Colonic mucosa (tissue), 4 donors: Measurements from ENCODE around the gene LMLN. TPM values are rescaled to one million over a fixed set of nuclear protein-coding genes. Genes with fewer than 3 reads are reported as not detected.
"Not testable (repeated sequence)": the region's sequence is repeated elsewhere in the genome, so short reads cannot be mapped to it uniquely, and the experiment has no call there.

Experiments
- DNase-seq: peaks from one replicate; pipeline ENCODE4 v3.0.0-alpha.2; 2020
- H3K27ac ChIP-seq: fragments of 200-600 bp; one replicate; pipeline ENCODE4 v1.8.0; 2021
- H3K27me3 ChIP-seq: fragments of 200-600 bp; one replicate; pipeline ENCODE4 v1.8.0; 2021
- H3K36me3 ChIP-seq: fragments of 200-600 bp; one replicate; pipeline ENCODE4 v1.8.0; 2021
- H3K4me1 ChIP-seq: fragments of 200-600 bp; one replicate; pipeline ENCODE4 v1.8.0; 2021; ENCODE audit warnings: mild to moderate bottlenecking
- H3K4me3 ChIP-seq: fragments of 200-600 bp; one replicate; pipeline ENCODE4 v1.8.0; 2021
- H3K9ac ChIP-seq, 2 donors: one replicate each; pipeline ENCODE4 v1.7.0; 2013; ENCODE audit warnings: control low read depth in 2 of 2, low read depth in 2 of 2, low read length in 2 of 2
- H3K9me3 ChIP-seq: fragments of 200-600 bp; one replicate; pipeline ENCODE4 v1.8.0; 2021
- CTCF ChIP-seq: fragments of 200-600 bp; IDR thresholded peaks from one replicate; pipeline ENCODE4 v1.8.0; 2022; ENCODE audit warnings: antibody characterized with exemption, mild to moderate bottlenecking
- intact Hi-C: fragments of 100-400 bp; cut with DNase I; formaldehyde crosslinking; loops from one replicate; pipeline ENCODE4 v1.14.1; 2022
- total RNA-seq, 2 donors: library from RNA; stranded (reverse); fragmentation: NEBNext Ultra II Directional in 1 of 2; extraction: Animal tissue kit (Norgen Biotek cat#: 25700) in 1 of 2; gene quantifications; one replicate each; pipeline ENCODE4 v1.2.1, GENCODE V29; 2021
- donor health status: healthy.
- donor health status: DM: no; HTN: no; CAD: no.
- donor health status: DM: no; HTN: no; CAD: no.

Gene LMLN
- total RNA-seq, 2 donors from 2014 or later = 5.0 to 5.9 TPM

GRCh38 chr3:198080521-198081384 lies 120.7 kb downstream of the LMLN start:
- Histone ChIP-seq H3K9ac (no peak overlapping the region), H3K27me3 (peaks cover 41% of the 10 kb centered on the region), H3K27ac (no peak overlapping the region), H3K36me3 (no peaks in the 10 kb centered on the region), H3K4me3 (peak overlapping the region; percentile 39), H3K4me1 (peaks cover 13% of the 10 kb centered on the region), H3K9me3 (no peaks in the 10 kb centered on the region)
- TF ChIP-seq CTCF = peak; percentile 66
- DNase-seq = peak; percentile 56
- intact Hi-C loops = no loop called here

- DNase-seq = no peak
Measured at GRCh38 chr3:198081421-198081844, 121.4 kb downstream of the LMLN start.

GRCh38 chr3:198082226-198082625 lies 122.2 kb downstream of the LMLN start:
- H3K4me1 ChIP-seq = peaks cover 13% of the 10 kb centered on the region
- intact Hi-C loops = not testable (repeated sequence)

More at GRCh38 chr3:198081421-198081844, 121.4 kb downstream of the LMLN start:
- Histone ChIP-seq H3K27ac (no peak overlapping the region), H3K4me3 (no peak overlapping the region), H3K27me3 (peaks cover 41% of the 10 kb centered on the region), H3K9ac (no peak overlapping the region), H3K36me3 (no peaks in the 10 kb centered on the region), H3K4me1 (peaks cover 13% of the 10 kb centered on the region), H3K9me3 (no peaks in the 10 kb centered on the region)
- no peak for TF ChIP-seq CTCF
- intact Hi-C loops = no loop called here

GRCh38 chr3:198088421-198088955 lies 128.5 kb downstream of the LMLN start:
- intact Hi-C loops = no loop called here
- no peak for TF ChIP-seq CTCF

More at GRCh38 chr3:198082226-198082625, 122.2 kb downstream of the LMLN start:
- H3K27ac ChIP-seq, H3K4me3 ChIP-seq, DNase-seq, H3K9ac ChIP-seq, H3K36me3 ChIP-seq, H3K9me3 ChIP-seq: not testable (repeated sequence)
- peaks cover 41% of the 10 kb centered on the region for H3K27me3 ChIP-seq

DNA sequence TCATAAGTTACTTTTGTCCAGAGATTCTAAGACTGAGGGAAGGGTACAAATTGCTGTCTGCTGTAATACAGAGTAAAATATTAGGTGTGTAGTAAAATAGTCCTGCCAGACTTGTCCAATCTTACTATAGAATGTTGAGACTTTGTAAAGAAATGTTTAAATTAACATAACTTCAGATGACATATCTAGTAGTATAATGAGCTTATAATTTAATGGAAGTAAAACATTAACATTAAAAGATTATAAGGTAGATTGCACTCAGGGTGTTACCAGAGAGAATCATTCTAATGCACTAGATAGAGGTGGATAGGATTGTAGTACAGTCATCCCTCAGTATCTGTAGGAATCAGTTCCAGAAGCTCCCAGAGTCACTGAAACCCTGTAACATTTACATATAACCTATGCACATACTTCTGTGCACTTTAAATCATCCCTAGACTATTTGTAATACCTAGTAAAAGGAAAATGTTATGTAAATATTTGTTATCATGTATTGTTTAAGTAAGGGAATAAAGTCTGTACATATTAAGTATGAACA lies 130.8 kb downstream of the LMLN start:
- no peak overlapping the region for H3K27ac ChIP-seq
- TF ChIP-seq CTCF = no peak
- H3K9ac ChIP-seq = no peak overlapping the region
- H3K4me1 ChIP-seq = no peaks in the 10 kb centered on the region
- H3K4me3 ChIP-seq = no peak overlapping the region
- H3K9me3 ChIP-seq = no peaks in the 10 kb centered on the region
- no peaks in the 10 kb centered on the region for H3K36me3 ChIP-seq
- DNase-seq = no peak
- intact Hi-C loops = no loop called here
- H3K27me3 ChIP-seq = no peaks in the 10 kb centered on the region

More at GRCh38 chr3:198088421-198088955, 128.5 kb downstream of the LMLN start:
- Histone ChIP-seq H3K27me3 (peaks cover 5% of the 10 kb centered on the region), H3K4me1 (no peaks in the 10 kb centered on the region), H3K9me3 (no peaks in the 10 kb centered on the region), H3K4me3 (no peak overlapping the region), H3K27ac (no peak overlapping the region), H3K9ac (no peak overlapping the region), H3K36me3 (no peaks in the 10 kb centered on the region)
- no peak for DNase-seq
